ENCODE measurements around the gene SRBD1. TPM values are rescaled to one million over a fixed set of nuclear protein-coding genes. Genes with fewer than 3 reads are reported as not detected.

Gene SRBD1
- total RNA-seq, 1 donor from 2014 or later, result 19.3 TPM

- H3K27ac Mint-ChIP-seq, result no peak overlapping the region
- no peak for TF ChIP-seq CTCF (conservative IDR thresholded peaks at IDR 0.05)
- no peaks in the 10 kb centered on the region for H3K36me3 Mint-ChIP-seq
- H3K27me3 Mint-ChIP-seq, result peaks cover 12% of the 10 kb centered on the region
- H3K4me3 Mint-ChIP-seq, result no peak overlapping the region
- no peaks in the 10 kb centered on the region for H3K9me3 Mint-ChIP-seq
- no peak for DNase-seq (ENCODE audit: extremely low spot score, unreplicated experiment)
- no peaks in the 10 kb centered on the region for H3K4me1 Mint-ChIP-seq (ENCODE audit: unreplicated experiment)
These were observed 11.4 kb upstream of the SRBD1 start for GRCh38 chr2:45622336-45623075.

DNA sequence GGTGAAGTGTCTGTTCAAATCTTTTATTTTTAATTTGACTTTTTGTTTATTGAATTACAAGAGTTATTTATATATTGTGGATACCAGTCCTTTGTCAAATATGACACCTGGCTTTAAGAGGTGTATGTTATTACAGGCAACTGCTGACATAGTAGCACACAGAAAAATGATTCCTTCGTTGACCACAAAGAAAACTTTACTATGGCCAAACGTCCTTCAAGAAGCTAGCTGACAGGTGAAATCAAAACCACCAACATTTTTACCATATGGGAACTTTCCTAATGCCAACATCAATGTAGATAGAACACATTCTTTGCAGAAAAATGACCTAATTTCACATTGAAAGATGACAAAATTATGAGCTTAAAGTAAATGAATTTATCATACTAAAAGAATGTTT, 6.4 kb upstream of the SRBD1 start:
- no peaks in the 10 kb centered on the region for H3K9me3 Mint-ChIP-seq
- no peak overlapping the region for H3K27ac Mint-ChIP-seq
- H3K27me3 Mint-ChIP-seq, result peaks cover 6% of the 10 kb centered on the region
- DNase-seq (ENCODE audit: extremely low spot score, unreplicated experiment), result no peak
- no peak for TF ChIP-seq CTCF (conservative IDR thresholded peaks at IDR 0.05)
- no peaks in the 10 kb centered on the region for H3K4me1 Mint-ChIP-seq (ENCODE audit: unreplicated experiment)
- no peaks in the 10 kb centered on the region for H3K36me3 Mint-ChIP-seq
- H3K4me3 Mint-ChIP-seq, result no peak overlapping the region

DNA sequence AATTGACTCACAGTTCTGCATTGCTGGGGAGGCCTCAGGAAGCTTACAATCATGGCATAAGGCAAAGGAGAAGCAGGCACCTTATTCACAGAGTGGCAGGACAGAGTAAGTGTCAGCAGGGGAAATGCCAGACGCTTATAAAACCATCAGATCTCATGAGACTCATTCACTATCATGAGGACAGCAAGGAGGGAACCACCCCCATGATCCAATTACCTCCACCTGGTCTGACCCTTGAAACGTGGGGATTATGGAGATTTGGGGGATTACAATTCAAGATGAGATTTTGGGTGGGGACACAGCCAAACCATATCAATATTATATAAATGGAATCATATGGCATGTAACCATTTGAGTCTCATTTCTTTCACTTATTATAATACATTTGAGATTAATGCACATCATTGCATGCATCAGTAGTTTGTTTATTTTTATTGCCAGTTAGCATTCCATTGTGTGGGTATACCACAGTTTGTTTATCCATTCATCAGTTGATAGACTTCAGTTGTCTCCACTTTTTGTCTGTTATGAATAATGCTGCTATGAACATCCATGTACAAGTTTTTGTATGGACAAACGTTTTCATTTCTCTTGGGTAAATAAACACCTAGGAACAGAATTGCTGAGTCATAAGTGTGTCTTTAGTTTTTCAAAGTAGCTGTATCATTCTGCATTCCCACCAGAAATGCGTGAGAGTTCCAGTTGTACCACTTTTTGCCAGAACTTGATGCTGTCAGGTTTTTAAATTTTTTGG, 5.8 kb upstream of the SRBD1 start:
- Mint-ChIP-seq H3K4me3 (no peak overlapping the region), H3K4me1 (ENCODE audit: unreplicated experiment) (no peaks in the 10 kb centered on the region), H3K9me3 (no peaks in the 10 kb centered on the region), H3K36me3 (no peaks in the 10 kb centered on the region), H3K27me3 (peaks cover 6% of the 10 kb centered on the region), H3K27ac (no peak overlapping the region)
- DNase-seq (ENCODE audit: extremely low spot score, unreplicated experiment), result no peak
- TF ChIP-seq CTCF (conservative IDR thresholded peaks at IDR 0.05), result no peak

DNA sequence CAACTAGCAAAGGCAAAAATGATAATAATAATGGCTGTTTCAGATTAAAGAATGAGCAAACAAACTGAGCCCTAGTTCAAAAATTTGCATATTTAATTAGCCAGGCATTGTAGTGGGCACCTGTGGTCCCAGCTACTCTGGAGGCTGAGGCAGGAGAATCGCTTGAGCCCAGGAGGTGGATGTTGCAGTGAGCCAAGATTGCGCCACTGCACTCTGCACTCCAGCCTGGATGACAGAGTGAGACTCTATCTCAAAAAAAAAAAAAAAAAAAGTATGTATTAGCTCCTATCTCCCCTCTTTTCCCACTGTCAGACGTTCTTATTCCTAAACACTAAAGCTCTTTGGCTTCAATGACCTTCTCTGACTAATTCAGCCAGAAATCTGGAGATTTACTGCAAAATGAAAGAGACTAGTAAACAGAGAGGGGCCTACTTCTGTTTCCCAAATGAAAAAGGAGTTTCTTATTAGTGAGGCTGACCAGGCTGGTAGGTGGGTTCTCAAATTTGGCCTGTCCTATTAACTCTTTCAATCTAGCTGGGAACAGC, 3.9 kb upstream of the SRBD1 start:
- TF ChIP-seq CTCF (conservative IDR thresholded peaks at IDR 0.05), result no peak
- DNase-seq (ENCODE audit: extremely low spot score, unreplicated experiment), result no peak
- Mint-ChIP-seq H3K36me3 (no peaks in the 10 kb centered on the region), H3K27ac (no peak overlapping the region), H3K4me1 (ENCODE audit: unreplicated experiment) (peaks cover 4% of the 10 kb centered on the region), H3K9me3 (no peaks in the 10 kb centered on the region), H3K27me3 (peaks cover 3% of the 10 kb centered on the region), H3K4me3 (no peak overlapping the region)

GRCh38 chr2:45614330-45614729, 3.3 kb upstream of the SRBD1 start:
- no peak for DNase-seq (ENCODE audit: extremely low spot score, unreplicated experiment)
- TF ChIP-seq CTCF (conservative IDR thresholded peaks at IDR 0.05), result no peak
- peaks cover 2% of the 10 kb centered on the region for H3K27me3 Mint-ChIP-seq
- H3K9me3 Mint-ChIP-seq, result no peaks in the 10 kb centered on the region
- no peak overlapping the region for H3K27ac Mint-ChIP-seq
- H3K36me3 Mint-ChIP-seq, result no peaks in the 10 kb centered on the region
- peaks cover 5% of the 10 kb centered on the region for H3K4me1 Mint-ChIP-seq (ENCODE audit: unreplicated experiment)
- no peak overlapping the region for H3K4me3 Mint-ChIP-seq
